CD4-positive, alpha-beta memory T cell (primary cell): ENCODE data around the gene ADCY4. TPM values are rescaled to one million over a fixed set of nuclear protein-coding genes. Genes with fewer than 3 reads are reported as not detected.

ENCODE experiments used
- CTCF ChIA-PET: fragments of 350-600 bp; sonication (Branson Sonifier 250); formaldehyde crosslinking; loops from one replicate; lab custom pipeline; 2021; ENCODE audit warnings: inconsistent platforms; ENCODE audit not compliant: partially characterized antibody; lab: Charles Lee
- POLR2A ChIA-PET: fragments of 350-600 bp; sonication (Branson Sonifier 250); formaldehyde crosslinking; loops from one replicate; lab custom pipeline; 2021; ENCODE audit not compliant: partially characterized antibody; lab: Charles Lee
- DNase-seq, 5 donors: peaks; one replicate each; pipeline versions ENCODE4 v3.0.0 to v3.0.0-alpha.2; 2020 to 2022; ENCODE audit warnings: mixed read lengths in 1 of 5
- H3K27ac ChIP-seq: one replicate; pipeline ENCODE4 v1.7.0; 2013; ENCODE audit warnings: low read depth, low read length
- H3K27me3 ChIP-seq: 2 replicates; pipeline ENCODE4 v1.7.0; 2013; ENCODE audit warnings: mild to moderate bottlenecking, low read length, moderate library complexity; ENCODE audit not compliant: insufficient read depth
- H3K36me3 ChIP-seq: 2 replicates; pipeline ENCODE4 v1.7.0; 2013; ENCODE audit warnings: mild to moderate bottlenecking, low read length, moderate library complexity; ENCODE audit not compliant: insufficient read depth
- H3K4me1 ChIP-seq: 2 replicates; pipeline ENCODE4 v1.7.0; 2013; ENCODE audit warnings: mild to moderate bottlenecking, low read length, moderate library complexity; ENCODE audit not compliant: insufficient read depth
- H3K4me3 ChIP-seq, 2 donors: one replicate each; pipeline ENCODE4 v1.7.0; 2013; ENCODE audit warnings: low read length in 2 of 2, mild to moderate bottlenecking in 1 of 2
- H3K9me3 ChIP-seq, 2 donors: one replicate each; pipeline ENCODE4 v1.7.0; 2013; ENCODE audit warnings: low read length in 2 of 2, control low read depth in 1 of 2; ENCODE audit not compliant: control insufficient read depth in 1 of 2
- H3K27ac Mint-ChIP-seq, 7 donors: one replicate each; pipeline ENCODE4 v1.8.0; 2020 to 2021; ENCODE audit warnings: mixed read lengths in 7 of 7, mild to moderate bottlenecking in 6 of 7, inconsistent platforms in 3 of 7, moderate library complexity in 3 of 7
- H3K27me3 Mint-ChIP-seq, 2 donors: one replicate each; pipeline ENCODE4 v1.8.0; 2020 to 2021; ENCODE audit warnings: mixed read lengths in 2 of 2
- H3K36me3 Mint-ChIP-seq, 2 donors: one replicate each; pipeline ENCODE4 v1.8.0; 2020 to 2021; ENCODE audit warnings: mixed read lengths in 2 of 2, inconsistent platforms in 1 of 2, mild to moderate bottlenecking in 1 of 2
- H3K4me1 Mint-ChIP-seq, 4 donors: one replicate each; pipeline ENCODE4 v1.8.0; 2020 to 2021; ENCODE audit warnings: mixed read lengths in 4 of 4, mild to moderate bottlenecking in 1 of 4
- H3K4me3 Mint-ChIP-seq, 8 donors: one replicate each; pipeline ENCODE4 v1.8.0; 2020 to 2021; ENCODE audit warnings: mixed read lengths in 8 of 8, mild to moderate bottlenecking in 7 of 8, moderate library complexity in 6 of 8, inconsistent platforms in 3 of 8
- H3K9me3 Mint-ChIP-seq, 8 donors: one replicate each; pipeline ENCODE4 v1.8.0; 2020 to 2021; ENCODE audit warnings: mixed read lengths in 8 of 8, mild to moderate bottlenecking in 5 of 8, inconsistent platforms in 3 of 8, moderate library complexity in 1 of 8
- intact Hi-C: fragments of 100-400 bp; cut with micrococcal nuclease; formaldehyde crosslinking; loops from one replicate; pipeline ENCODE4 v1.15.1; 2023
- polyA plus RNA-seq, 2 donors: library from polyadenylated mRNA; unstranded; fragments of 300-500 nt; fragmentation: Illumina TruSeq; gene quantifications; one replicate each; pipeline ENCODE4 v1.2.3, GENCODE V29; 2021
- total RNA-seq, 2 experiments: library from RNA; stranded (reverse); gene quantifications; one replicate each; pipeline ENCODE4 v1.2.3, GENCODE V29; 2021

Gene ADCY4
- total and polyA plus RNA-seq, 4 experiments from 2014 or later = 0.48 to 8.1 (median 3.9) TPM

- H3K4me1 ChIP-seq = peaks cover 33% of the 10 kb centered on the region
- no peaks in the 10 kb centered on the region for H3K27me3 ChIP-seq
- DNase-seq = no peak
- peak overlapping the region in 1 of 2 donors; percentile 39 for H3K4me3 ChIP-seq
- H3K27ac ChIP-seq = peak overlapping the region; percentile 94
- no peaks in the 10 kb centered on the region for H3K27me3 Mint-ChIP-seq
- H3K36me3 ChIP-seq = peaks cover 7% of the 10 kb centered on the region
- peak overlapping the region; percentile 91 to 100 (median 99) for H3K27ac Mint-ChIP-seq
- no peaks in the 10 kb centered on the region for H3K9me3 Mint-ChIP-seq
- POLR2A ChIA-PET = interaction anchor here (0.6 to 6.8 kb wide), 20 partner anchors 10 to 1170 kb away, joined by 3 to 128 read pairs (median 16); partner anchors contain the start of genes CBLN3, CHMP4A, CIDEB and DCAF11
- H3K4me3 Mint-ChIP-seq = peak overlapping the region in 7 of 8 donors; percentile 18 to 94 (median 83)
- H3K9me3 ChIP-seq = no peaks in the 10 kb centered on the region
- peaks cover 28 to 55% (median 44%) of the 10 kb centered on the region in 4 donors for H3K4me1 Mint-ChIP-seq
- CTCF ChIA-PET = interaction anchor here (0.9 to 6.5 kb wide), 9 partner anchors 8 to 165 kb away, joined by 3 to 84 read pairs (median 17); partner anchors contain the start of genes CIDEB, DHRS1, LTB4R and LTB4R2
- intact Hi-C loops = no loop called here
- H3K36me3 Mint-ChIP-seq = peaks cover 10 to 19% of the 10 kb centered on the region in 2 donors
Measured at GRCh38 chr14:24272467-24272866, 62.4 kb downstream of the ADCY4 start.

- peak overlapping the region; percentile 81 to 94 (median 90) for H3K4me3 Mint-ChIP-seq
- Histone ChIP-seq H3K9me3 (no peaks in the 10 kb centered on the region), H3K4me3 (peak overlapping the region; percentile 39 to 64), H3K27me3 (no peaks in the 10 kb centered on the region), H3K4me1 (peaks cover 33% of the 10 kb centered on the region), H3K36me3 (peaks cover 13% of the 10 kb centered on the region), H3K27ac (peak overlapping the region; percentile 94)
- intact Hi-C loops = loop anchor here (1.0 to 2.0 kb wide), 10 partner anchors 25 to 158 kb away; partner anchors contain the start of genes CBLN3, DCAF11, GMPR2 and KHNYN
- DNase-seq = no peak
- no peaks in the 10 kb centered on the region for H3K27me3 Mint-ChIP-seq
- peaks cover 24 to 50% (median 42%) of the 10 kb centered on the region in 4 donors for H3K4me1 Mint-ChIP-seq
- H3K36me3 Mint-ChIP-seq = peaks cover 16 to 25% of the 10 kb centered on the region in 2 donors
- peak overlapping the region; percentile 91 to 100 (median 99) for H3K27ac Mint-ChIP-seq
- H3K9me3 Mint-ChIP-seq = no peaks in the 10 kb centered on the region
- ChIA-PET POLR2A (interaction anchor here (0.6 to 6.8 kb wide), 28 partner anchors 8 to 1169 kb away, joined by 3 to 128 read pairs (median 7); partner anchors contain the start of genes CBLN3, CHMP4A, CIDEB and DCAF11), CTCF (interaction anchor here (0.8 to 6.5 kb wide), 12 partner anchors 9 to 165 kb away, joined by 3 to 84 read pairs (median 14); partner anchors contain the start of genes CIDEB, DHRS1, LTB4R and LTB4R2)
Measured at GRCh38 chr14:24271834-24272263, 63.0 kb downstream of the ADCY4 start.

GRCh38 chr14:24271134-24271833 is 63.6 kb downstream of the ADCY4 start, which contains the start of gene RABGGTA:
Gene RABGGTA (minus strand): TSS chr14:24271597. CDS start chr14:24271115, 482 bp downstream.
- H3K36me3 Mint-ChIP-seq = peaks cover 22 to 31% of the 10 kb centered on the region in 2 donors
- H3K27me3 Mint-ChIP-seq = no peaks in the 10 kb centered on the region
- Histone ChIP-seq H3K9me3 (no peaks in the 10 kb centered on the region), H3K4me1 (peaks cover 33% of the 10 kb centered on the region), H3K4me3 (peak within 1 kb of the TSS; percentile 86 to 91), H3K36me3 (peaks cover 19% of the 10 kb centered on the region), H3K27ac (peak within 1 kb of the TSS; percentile 94), H3K27me3 (no peaks in the 10 kb centered on the region)
- no peaks in the 10 kb centered on the region for H3K9me3 Mint-ChIP-seq
- CTCF ChIA-PET = interaction anchor here (0.6 to 6.5 kb wide), 21 partner anchors 9 to 166 kb away, joined by 3 to 84 read pairs (median 5); partner anchors contain the start of genes CIDEB, DHRS1, IPO4 and IRF9
- DNase-seq = peak; percentile 95 to 98 (median 97)
- POLR2A ChIA-PET = interaction anchor here (0.7 to 6.8 kb wide), 28 partner anchors 9 to 190 kb away, joined by 3 to 128 read pairs (median 8); partner anchors contain the start of genes CBLN3, CHMP4A, CIDEB and DCAF11
- intact Hi-C loops = loop anchor here (1.0 to 2.0 kb wide), 10 partner anchors 24 to 158 kb away; partner anchors contain the start of genes CBLN3, DCAF11, GMPR2 and KHNYN
- peaks cover 24 to 46% (median 39%) of the 10 kb centered on the region in 4 donors for H3K4me1 Mint-ChIP-seq
- peak within 1 kb of the TSS; percentile 90 to 95 (median 91) for H3K4me3 Mint-ChIP-seq
- H3K27ac Mint-ChIP-seq = peak within 1 kb of the TSS; percentile 91 to 100 (median 99)

GRCh38 chr14:24270537-24271133 is 64.2 kb downstream of the ADCY4 start:
- Histone ChIP-seq H3K27ac (peak overlapping the region; percentile 94), H3K4me1 (peaks cover 33% of the 10 kb centered on the region), H3K27me3 (no peaks in the 10 kb centered on the region), H3K4me3 (peak overlapping the region; percentile 86 to 91), H3K36me3 (peaks cover 24% of the 10 kb centered on the region), H3K9me3 (no peaks in the 10 kb centered on the region)
- H3K36me3 Mint-ChIP-seq = peaks cover 27 to 37% of the 10 kb centered on the region in 2 donors
- no peaks in the 10 kb centered on the region for H3K9me3 Mint-ChIP-seq
- H3K27me3 Mint-ChIP-seq = no peaks in the 10 kb centered on the region
- intact Hi-C loops = loop anchor here (1.0 to 2.0 kb wide), 10 partner anchors 23 to 159 kb away; partner anchors contain the start of genes CBLN3, DCAF11, GMPR2 and KHNYN
- peak overlapping the region; percentile 90 to 95 (median 91) for H3K4me3 Mint-ChIP-seq
- peak overlapping the region; percentile 91 to 100 (median 96) for H3K27ac Mint-ChIP-seq
- no peak for DNase-seq
- H3K4me1 Mint-ChIP-seq = peaks cover 24 to 46% (median 39%) of the 10 kb centered on the region in 4 donors
- ChIA-PET CTCF (interaction anchor here (0.6 to 6.5 kb wide), 18 partner anchors 10 to 166 kb away, joined by 3 to 84 read pairs (median 5); partner anchors contain the start of genes CIDEB, DHRS1, IPO4 and IRF9), POLR2A (interaction anchor here (0.7 to 6.8 kb wide), 26 partner anchors 10 to 189 kb away, joined by 3 to 128 read pairs (median 8); partner anchors contain the start of genes CBLN3, CHMP4A, CIDEB and DCAF11)

GRCh38 chr14:24269910-24270536 is 64.8 kb downstream of the ADCY4 start:
- Histone ChIP-seq H3K9me3 (no peaks in the 10 kb centered on the region), H3K4me3 (no peak overlapping the region), H3K27ac (peak overlapping the region; percentile 94), H3K4me1 (peaks cover 33% of the 10 kb centered on the region), H3K36me3 (peaks cover 26% of the 10 kb centered on the region), H3K27me3 (no peaks in the 10 kb centered on the region)
- Mint-ChIP-seq H3K4me1 (peaks cover 24 to 46% (median 38%) of the 10 kb centered on the region in 4 donors), H3K27me3 (no peaks in the 10 kb centered on the region), H3K9me3 (no peaks in the 10 kb centered on the region), H3K36me3 (peaks cover 28 to 40% of the 10 kb centered on the region in 2 donors), H3K4me3 (peak overlapping the region; percentile 13 to 95 (median 91)), H3K27ac (peak overlapping the region in 5 of 7 donors; percentile 66 to 100 (median 96))
- ChIA-PET CTCF (interaction anchor here (0.8 to 6.5 kb wide), 13 partner anchors 8 to 167 kb away, joined by 3 to 84 read pairs (median 7); partner anchors contain the start of genes CIDEB, DHRS1, IPO4 and LTB4R), POLR2A (interaction anchor here (0.7 to 6.8 kb wide), 21 partner anchors 10 to 172 kb away, joined by 3 to 128 read pairs (median 16); partner anchors contain the start of genes CBLN3, CHMP4A, CIDEB and DCAF11)
- peak in 1 of 5 donors; percentile 43 for DNase-seq
- intact Hi-C loops = loop anchor here (2.0 kb wide), 1 partner anchor 75 kb away; the partner anchor contains the start of gene TM9SF1
